Colonic mucosa (tissue), 4 donors: ENCODE results near the gene CALB2. TPM values are rescaled to one million over a fixed set of nuclear protein-coding genes. Genes with fewer than 3 reads are reported as not detected.

Experiments
- DNase-seq: peaks from one replicate; pipeline ENCODE4 v3.0.0-alpha.2; 2020
- H3K27ac ChIP-seq: fragments of 200-600 bp; one replicate; pipeline ENCODE4 v1.8.0; 2021
- H3K27me3 ChIP-seq: fragments of 200-600 bp; one replicate; pipeline ENCODE4 v1.8.0; 2021
- H3K36me3 ChIP-seq: fragments of 200-600 bp; one replicate; pipeline ENCODE4 v1.8.0; 2021
- H3K4me1 ChIP-seq: fragments of 200-600 bp; one replicate; pipeline ENCODE4 v1.8.0; 2021; ENCODE audit warnings: mild to moderate bottlenecking
- H3K4me3 ChIP-seq: fragments of 200-600 bp; one replicate; pipeline ENCODE4 v1.8.0; 2021
- H3K9ac ChIP-seq, 2 donors: one replicate each; pipeline ENCODE4 v1.7.0; 2013; ENCODE audit warnings: control low read depth in 2 of 2, low read depth in 2 of 2, low read length in 2 of 2
- H3K9me3 ChIP-seq: fragments of 200-600 bp; one replicate; pipeline ENCODE4 v1.8.0; 2021
- intact Hi-C: fragments of 100-400 bp; cut with DNase I; formaldehyde crosslinking; loops from one replicate; pipeline ENCODE4 v1.14.1; 2022
- total RNA-seq, 2 donors: library from RNA; stranded (reverse); fragmentation: NEBNext Ultra II Directional in 1 of 2; extraction: Animal tissue kit (Norgen Biotek cat#: 25700) in 1 of 2; gene quantifications; one replicate each; pipeline ENCODE4 v1.2.1, GENCODE V29; 2021
- TF ChIP-seq, protein P1 (sequence below): fragments of 200-600 bp; IDR thresholded peaks from one replicate; pipeline ENCODE4 v1.8.0; 2022; ENCODE audit warnings: antibody characterized with exemption, mild to moderate bottlenecking
- donor health status: healthy.
- donor health status: DM: no; HTN: no; CAD: no.
- donor health status: DM: no; HTN: no; CAD: no.

The CALB2 gene
- total RNA-seq, 2 donors from 2014 or later = 0.74 to 2.8 TPM

DNA sequence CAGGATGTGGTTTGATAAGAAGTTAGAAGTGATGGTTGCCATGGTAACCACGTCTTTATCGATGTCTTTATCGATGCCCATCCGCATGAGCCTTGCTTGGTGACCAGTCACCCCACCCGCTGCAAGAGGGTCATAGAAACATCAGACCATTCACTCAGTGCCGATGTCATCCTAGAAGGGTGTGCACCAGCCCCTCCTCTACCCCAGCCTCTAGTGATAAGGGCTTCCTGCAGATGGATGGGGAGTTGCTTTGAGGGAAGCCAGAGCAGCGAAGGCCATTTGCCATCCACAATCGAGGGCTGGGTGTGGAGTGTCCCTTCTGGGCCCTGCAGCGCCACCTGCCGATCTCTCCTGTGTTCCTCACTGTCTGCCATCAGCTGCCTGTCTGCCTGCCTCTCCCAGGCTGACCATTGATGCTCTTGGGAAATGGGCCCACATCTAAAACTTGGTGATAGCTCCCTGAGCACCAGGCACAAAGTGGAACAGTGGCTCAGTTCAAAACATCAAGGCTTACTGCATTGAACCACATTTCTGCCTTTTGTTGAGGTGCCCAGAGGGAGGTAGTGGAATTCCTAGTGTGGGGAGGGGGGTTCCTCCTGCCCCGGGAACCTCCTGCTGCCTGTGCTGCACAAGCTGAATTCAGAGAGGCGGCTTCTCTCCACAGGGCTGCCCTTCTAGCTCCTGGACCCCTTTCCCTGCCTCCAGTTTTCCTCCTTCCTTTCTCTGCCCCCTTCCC lies 8.9 kb downstream of the CALB2 start:
- no peak overlapping the region for H3K27ac ChIP-seq
- H3K36me3 ChIP-seq = no peaks in the 10 kb centered on the region
- intact Hi-C loops = no loop called here
- H3K27me3 ChIP-seq = no peaks in the 10 kb centered on the region
- no peak overlapping the region for H3K4me3 ChIP-seq
- H3K9ac ChIP-seq = no peak overlapping the region
- TF ChIP-seq, protein P1, sequence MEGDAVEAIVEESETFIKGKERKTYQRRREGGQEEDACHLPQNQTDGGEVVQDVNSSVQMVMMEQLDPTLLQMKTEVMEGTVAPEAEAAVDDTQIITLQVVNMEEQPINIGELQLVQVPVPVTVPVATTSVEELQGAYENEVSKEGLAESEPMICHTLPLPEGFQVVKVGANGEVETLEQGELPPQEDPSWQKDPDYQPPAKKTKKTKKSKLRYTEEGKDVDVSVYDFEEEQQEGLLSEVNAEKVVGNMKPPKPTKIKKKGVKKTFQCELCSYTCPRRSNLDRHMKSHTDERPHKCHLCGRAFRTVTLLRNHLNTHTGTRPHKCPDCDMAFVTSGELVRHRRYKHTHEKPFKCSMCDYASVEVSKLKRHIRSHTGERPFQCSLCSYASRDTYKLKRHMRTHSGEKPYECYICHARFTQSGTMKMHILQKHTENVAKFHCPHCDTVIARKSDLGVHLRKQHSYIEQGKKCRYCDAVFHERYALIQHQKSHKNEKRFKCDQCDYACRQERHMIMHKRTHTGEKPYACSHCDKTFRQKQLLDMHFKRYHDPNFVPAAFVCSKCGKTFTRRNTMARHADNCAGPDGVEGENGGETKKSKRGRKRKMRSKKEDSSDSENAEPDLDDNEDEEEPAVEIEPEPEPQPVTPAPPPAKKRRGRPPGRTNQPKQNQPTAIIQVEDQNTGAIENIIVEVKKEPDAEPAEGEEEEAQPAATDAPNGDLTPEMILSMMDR = peak; percentile 32
- no peaks in the 10 kb centered on the region for H3K9me3 ChIP-seq
- peak; percentile 54 for DNase-seq
- H3K4me1 ChIP-seq = no peaks in the 10 kb centered on the region

DNA sequence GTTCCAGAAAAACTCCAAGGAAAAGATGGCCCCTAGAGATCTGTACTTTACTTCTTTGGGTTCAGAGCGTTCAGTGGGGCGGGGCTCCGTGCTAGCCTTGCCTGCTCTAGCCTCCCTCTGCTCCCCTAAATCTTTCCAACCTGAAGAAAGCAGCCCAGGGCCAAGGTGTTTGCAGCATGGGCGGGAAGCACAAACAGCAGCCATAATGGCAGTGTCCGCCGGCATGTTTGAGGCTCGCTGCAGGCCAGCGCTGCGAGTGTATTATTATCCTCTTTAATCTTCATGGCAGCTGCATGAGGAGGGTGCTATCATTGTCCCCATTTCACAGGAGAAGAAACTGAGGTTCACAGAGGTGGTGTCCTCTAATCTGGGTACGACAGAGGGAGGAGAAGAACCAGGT lies 10.4 kb downstream of the CALB2 start:
- H3K27me3 ChIP-seq = no peaks in the 10 kb centered on the region
- no peak overlapping the region for H3K4me3 ChIP-seq
- no peaks in the 10 kb centered on the region for H3K36me3 ChIP-seq
- no peak overlapping the region for H3K27ac ChIP-seq
- H3K9ac ChIP-seq = no peak overlapping the region
- H3K4me1 ChIP-seq = no peaks in the 10 kb centered on the region
- DNase-seq = no peak
- TF ChIP-seq, protein P1 = no peak
- no peaks in the 10 kb centered on the region for H3K9me3 ChIP-seq
- intact Hi-C loops = no loop called here

DNA sequence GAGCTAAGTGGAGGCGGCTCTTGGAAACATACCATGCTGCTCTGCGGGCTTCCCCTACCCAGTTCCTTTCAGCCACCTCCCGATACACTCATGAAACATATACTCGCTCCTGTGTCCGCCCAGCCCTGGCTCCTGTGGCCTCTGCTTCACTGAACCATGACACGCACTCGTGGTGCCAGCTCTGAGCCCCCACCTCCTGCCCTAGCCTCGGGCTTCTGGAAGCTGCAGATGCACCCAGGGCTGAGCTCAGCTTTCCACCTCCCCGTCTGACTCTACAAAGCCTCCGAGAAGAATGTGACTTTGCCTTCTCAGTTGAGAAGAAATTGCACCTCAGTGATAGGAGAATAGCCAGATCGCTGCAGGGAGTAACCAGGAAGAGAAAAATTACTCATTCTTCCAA lies 11.0 kb downstream of the CALB2 start:
- H3K4me1 ChIP-seq = no peaks in the 10 kb centered on the region
- no peaks in the 10 kb centered on the region for H3K9me3 ChIP-seq
- H3K9ac ChIP-seq = no peak overlapping the region
- TF ChIP-seq, protein P1 = no peak
- DNase-seq = no peak
- H3K36me3 ChIP-seq = no peaks in the 10 kb centered on the region
- H3K27me3 ChIP-seq = no peaks in the 10 kb centered on the region
- intact Hi-C loops = no loop called here
- H3K4me3 ChIP-seq = no peak overlapping the region
- H3K27ac ChIP-seq = no peak overlapping the region

DNA sequence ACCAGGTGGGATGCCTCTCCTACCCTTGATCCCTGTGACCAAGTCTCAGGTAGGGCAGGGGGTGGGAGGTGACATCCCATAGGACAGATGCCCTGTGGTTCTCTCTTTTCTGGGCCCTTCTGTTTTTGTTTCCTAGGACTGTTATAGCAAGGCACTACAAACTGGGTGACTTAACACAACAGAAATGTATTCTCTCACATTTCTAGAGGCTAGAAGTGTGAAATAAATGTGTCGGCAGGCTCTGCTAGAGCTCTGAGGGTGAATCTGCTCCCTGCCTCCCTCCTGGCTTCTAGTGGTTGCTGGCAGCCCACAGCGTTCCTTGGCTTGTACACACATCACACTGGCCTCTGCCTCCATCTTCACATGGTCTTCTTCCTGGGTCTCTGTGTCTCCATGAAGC lies 12.7 kb downstream of the CALB2 start:
- intact Hi-C loops = no loop called here
- TF ChIP-seq, protein P1 = no peak

DNA sequence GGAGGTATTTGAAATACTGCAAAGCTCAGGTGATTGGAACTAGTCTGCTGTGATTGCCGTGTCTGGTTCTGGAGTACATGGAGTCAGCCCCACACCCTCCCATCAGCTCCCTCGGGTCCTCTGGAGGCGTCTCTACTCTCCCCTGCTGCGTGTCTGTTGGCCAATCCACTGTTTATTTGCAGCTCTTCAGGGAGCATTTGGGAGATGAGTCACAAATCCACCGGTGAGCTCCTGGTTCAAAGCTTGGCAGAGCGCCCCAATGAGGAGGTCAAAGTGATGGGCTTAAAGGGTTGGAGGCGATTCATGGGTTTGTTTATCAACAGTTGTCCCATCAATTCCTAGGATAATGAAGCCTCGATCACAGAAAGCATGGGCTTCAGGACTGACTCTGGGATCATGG lies 14.6 kb downstream of the CALB2 start:
- Histone ChIP-seq H3K4me3 (no peak overlapping the region), H3K9me3 (no peaks in the 10 kb centered on the region), H3K9ac (no peak overlapping the region), H3K27ac (no peak overlapping the region), H3K36me3 (no peaks in the 10 kb centered on the region), H3K27me3 (no peaks in the 10 kb centered on the region), H3K4me1 (no peaks in the 10 kb centered on the region)
- DNase-seq = no peak
- TF ChIP-seq, protein P1 = no peak
- intact Hi-C loops = no loop called here

More for the DNA sequence above, 12.7 kb downstream of the CALB2 start:
- H3K9ac ChIP-seq = no peak overlapping the region
- no peak for DNase-seq
- no peaks in the 10 kb centered on the region for H3K4me1 ChIP-seq
- no peak overlapping the region for H3K4me3 ChIP-seq
- no peaks in the 10 kb centered on the region for H3K9me3 ChIP-seq
- no peaks in the 10 kb centered on the region for H3K27me3 ChIP-seq
- no peaks in the 10 kb centered on the region for H3K36me3 ChIP-seq
- H3K27ac ChIP-seq = no peak overlapping the region
